Neuronal stem cell (in vitro differentiated cells): ENCODE results near the gene RAP1GDS1.

Source experiments
- DNase-seq: peaks from one replicate; pipeline ENCODE4 v3.0.0-alpha.2; 2013; ENCODE audit warnings: low spot score
- H2AFZ ChIP-seq: one replicate; pipeline ENCODE4 v1.6.1; 2013; ENCODE audit warnings: mild to moderate bottlenecking, low read length, inconsistent platforms
- H2AK5ac ChIP-seq: 2 replicates; pipeline ENCODE4 v1.6.1; 2013; ENCODE audit warnings: low read depth, mild to moderate bottlenecking, inconsistent platforms, low read length, moderate library complexity, mixed read lengths
- H2BK120ac ChIP-seq: 2 replicates; pipeline ENCODE4 v1.6.1; 2013; ENCODE audit warnings: low read depth, mild to moderate bottlenecking, inconsistent platforms, low read length, moderate library complexity, mixed read lengths
- H2BK12ac ChIP-seq: one replicate; pipeline ENCODE4 v1.6.1; 2013; ENCODE audit warnings: low read length, inconsistent platforms
- H2BK15ac ChIP-seq: 2 replicates; pipeline ENCODE4 v1.6.1; 2013; ENCODE audit warnings: mild to moderate bottlenecking, low read length, inconsistent platforms, mixed read lengths
- H2BK5ac ChIP-seq: one replicate; pipeline ENCODE4 v1.6.1; 2013; ENCODE audit warnings: inconsistent platforms, mild to moderate bottlenecking, low read length, moderate library complexity
- H3K14ac ChIP-seq: one replicate; pipeline ENCODE4 v1.6.1; 2013; ENCODE audit warnings: low read length, inconsistent platforms
- H3K18ac ChIP-seq: 2 replicates; pipeline ENCODE4 v1.6.1; 2013; ENCODE audit warnings: low read length, inconsistent platforms
- H3K23ac ChIP-seq: 2 replicates; pipeline ENCODE4 v1.6.1; 2013; ENCODE audit warnings: low read depth, mild to moderate bottlenecking, mixed read lengths, low read length, inconsistent platforms; ENCODE audit not compliant: poor library complexity
- H3K27ac ChIP-seq: replicated peaks from 3 replicates; pipeline ENCODE4 v1.5.1; 2013; ENCODE audit warnings: low read length, inconsistent platforms
- H3K27me3 ChIP-seq, 3 experiments: 2 replicates each; pipeline ENCODE4 v1.6.1; 2013; ENCODE audit warnings: low read length in 3 of 3, mild to moderate bottlenecking in 2 of 3, inconsistent platforms in 1 of 3, low read depth in 1 of 3, mixed read lengths in 1 of 3, moderate library complexity in 1 of 3; ENCODE audit not compliant: control insufficient read depth in 3 of 3, insufficient read depth in 3 of 3
- H3K36me3 ChIP-seq, 2 donors: replicated peaks in 1 of 2; 2 replicates each; pipeline ENCODE4 v1.6.1; 2013; ENCODE audit warnings: low read length in 2 of 2; ENCODE audit not compliant: control insufficient read depth in 2 of 2, insufficient read depth in 2 of 2
- H3K4ac ChIP-seq: 2 replicates; pipeline ENCODE4 v1.6.1; 2013; ENCODE audit warnings: inconsistent platforms, mild to moderate bottlenecking, low read length, moderate library complexity
- H3K4me1 ChIP-seq, 2 donors: 1 replicate in 1 of 2; 2 replicates in 1 of 2; pipeline ENCODE4 v1.6.1; 2013; ENCODE audit warnings: low read length in 2 of 2, low read depth in 1 of 2; ENCODE audit not compliant: control insufficient read depth in 2 of 2, insufficient read depth in 1 of 2
- H3K4me2 ChIP-seq: one replicate; pipeline ENCODE4 v1.6.1; 2013; ENCODE audit warnings: mild to moderate bottlenecking, low read length, inconsistent platforms; ENCODE audit not compliant: insufficient read depth, poor library complexity, severe bottlenecking
- H3K4me3 ChIP-seq, 2 donors: 2 replicates each; pipeline ENCODE4 v1.5.1; 2013; ENCODE audit warnings: low read length in 2 of 2, mild to moderate bottlenecking in 2 of 2, inconsistent platforms in 1 of 2, moderate library complexity in 1 of 2
- H3K79me1 ChIP-seq: one replicate; pipeline ENCODE4 v1.6.1; 2013; ENCODE audit warnings: low read depth, mild to moderate bottlenecking, inconsistent platforms, low read length, moderate library complexity
- H3K9ac ChIP-seq: one replicate; pipeline ENCODE4 v1.6.1; 2013; ENCODE audit warnings: mild to moderate bottlenecking, low read depth, low read length, inconsistent platforms; ENCODE audit not compliant: poor library complexity
- H3K9me3 ChIP-seq, 2 donors: replicated peaks in 1 of 2; 2 replicates each; pipeline versions ENCODE3 to v1.6.1; 2013; ENCODE audit warnings: low read length in 2 of 2, mild to moderate bottlenecking in 2 of 2, inconsistent platforms in 1 of 2, low read depth in 1 of 2, mixed read lengths in 1 of 2, moderate library complexity in 1 of 2; ENCODE audit not compliant: control insufficient read depth in 2 of 2, insufficient read depth in 1 of 2
- H4K8ac ChIP-seq: one replicate; pipeline ENCODE4 v1.6.1; 2013; ENCODE audit warnings: low read depth, mild to moderate bottlenecking, inconsistent platforms, low read length, moderate library complexity
- H4K91ac ChIP-seq: one replicate; pipeline ENCODE4 v1.6.1; 2013; ENCODE audit warnings: low read length, low read depth, mild to moderate bottlenecking, inconsistent platforms; ENCODE audit not compliant: poor library complexity
- WGBS, 2 donors: extraction: QIAGEN DNeasy Blood & Tissue Kit; methylation state at CpG; one replicate each; pipeline ENCODE4 v1.1.7; 2013; ENCODE audit warnings: missing lambda C conversion rate in 2 of 2, mixed read lengths in 1 of 2; ENCODE audit not compliant: insufficient read length in 2 of 2, insufficient replicate concordance in 1 of 2; ENCODE audit errors: extremely low coverage in 2 of 2; 5-methylcytosine and 5-hydroxymethylcytosine counted together

RAP1GDS1 gene

GRCh38 chr4:98275145-98275544, 14.0 kb downstream of the RAP1GDS1 start:
- whole genome bisulfite sequencing, 2 donors = no CpG with 5 or more reads among the region's 2 CpGs
- Histone ChIP-seq H2AFZ (no peak overlapping the region), H3K4ac (no peak overlapping the region), H4K8ac (no peak overlapping the region), H3K23ac (no peak overlapping the region), H3K4me2 (no peak overlapping the region), H3K4me1 (no peaks in the 10 kb centered on the region), H2AK5ac (no peak overlapping the region), H4K91ac (no peak overlapping the region), H3K14ac (no peak overlapping the region), H3K9me3 (peaks cover 0 to 9% of the 10 kb centered on the region in 2 donors), H3K27ac (no peak overlapping the region), H3K18ac (no peak overlapping the region), H2BK120ac (no peak overlapping the region), H2BK5ac (no peak overlapping the region), H2BK15ac (no peak overlapping the region), H3K36me3 (no peaks in the 10 kb centered on the region), H3K79me1 (no peaks in the 10 kb centered on the region), H3K27me3 (no peaks in the 10 kb centered on the region), H3K4me3 (no peak overlapping the region), H3K9ac (no peak overlapping the region), H2BK12ac (no peak overlapping the region)
- DNase-seq = no peak

- no peak overlapping the region for H4K91ac ChIP-seq
- H3K27me3 ChIP-seq = no peaks in the 10 kb centered on the region
- H4K8ac ChIP-seq = no peak overlapping the region
- H2BK5ac ChIP-seq = no peak overlapping the region
- H2BK12ac ChIP-seq = no peak overlapping the region
- H3K4me2 ChIP-seq = no peak overlapping the region
- no peak overlapping the region for H3K14ac ChIP-seq
- no peaks in the 10 kb centered on the region for H3K36me3 ChIP-seq
- no peak overlapping the region for H3K23ac ChIP-seq
- peaks cover 0 to 4% of the 10 kb centered on the region in 2 donors for H3K4me1 ChIP-seq
- no peak overlapping the region for H3K9ac ChIP-seq
- no peak overlapping the region for H2BK120ac ChIP-seq
- H3K18ac ChIP-seq = no peak overlapping the region
- no peak overlapping the region for H2AFZ ChIP-seq
- H3K27ac ChIP-seq = no peak overlapping the region
- H2BK15ac ChIP-seq = no peak overlapping the region
- H3K4me3 ChIP-seq = no peak overlapping the region
- no peaks in the 10 kb centered on the region for H3K9me3 ChIP-seq
- DNase-seq = no peak
- no CpG with 5 or more reads among the region's 3 CpGs for WGBS, 2 donors
- H3K4ac ChIP-seq = no peak overlapping the region
- no peak overlapping the region for H2AK5ac ChIP-seq
- no peaks in the 10 kb centered on the region for H3K79me1 ChIP-seq
These were observed 22.3 kb downstream of the RAP1GDS1 start for GRCh38 chr4:98283219-98284189.

GRCh38 chr4:98284640-98285046, 23.5 kb downstream of the RAP1GDS1 start:
- H3K27me3 ChIP-seq = no peaks in the 10 kb centered on the region
- H3K23ac ChIP-seq = no peak overlapping the region
- H3K9me3 ChIP-seq = no peaks in the 10 kb centered on the region
- H2AFZ ChIP-seq = no peak overlapping the region
- H2BK15ac ChIP-seq = no peak overlapping the region
- H3K14ac ChIP-seq = no peak overlapping the region
- H3K27ac ChIP-seq = peak overlapping the region; percentile 44
- no peak overlapping the region for H4K91ac ChIP-seq
- WGBS, 2 donors = no CpG with 5 or more reads among the region's 3 CpGs
- no peak overlapping the region for H3K4me2 ChIP-seq
- no peaks in the 10 kb centered on the region for H3K36me3 ChIP-seq
- H4K8ac ChIP-seq = no peak overlapping the region
- no peaks in the 10 kb centered on the region for H3K79me1 ChIP-seq
- H3K4me1 ChIP-seq = peaks cover 0 to 4% of the 10 kb centered on the region in 2 donors
- H3K4ac ChIP-seq = no peak overlapping the region
- no peak overlapping the region for H2BK120ac ChIP-seq
- H3K9ac ChIP-seq = no peak overlapping the region
- H3K4me3 ChIP-seq = no peak overlapping the region
- H3K18ac ChIP-seq = no peak overlapping the region
- peak; percentile 27 for DNase-seq
- no peak overlapping the region for H2BK5ac ChIP-seq
- no peak overlapping the region for H2BK12ac ChIP-seq
- no peak overlapping the region for H2AK5ac ChIP-seq

GRCh38 chr4:98285676-98286075, 24.5 kb downstream of the RAP1GDS1 start:
- no peaks in the 10 kb centered on the region for H3K9me3 ChIP-seq
- peaks cover 0 to 4% of the 10 kb centered on the region in 2 donors for H3K4me1 ChIP-seq

More at GRCh38 chr4:98285676-98286075, 24.5 kb downstream of the RAP1GDS1 start:
- Histone ChIP-seq H3K4me2 (no peak overlapping the region), H3K4me3 (no peak overlapping the region), H2BK120ac (no peak overlapping the region), H3K27me3 (no peaks in the 10 kb centered on the region), H3K4ac (no peak overlapping the region), H3K9ac (no peak overlapping the region), H4K8ac (no peak overlapping the region), H3K36me3 (no peaks in the 10 kb centered on the region), H2AK5ac (no peak overlapping the region), H3K27ac (peak overlapping the region; percentile 14), H3K79me1 (no peaks in the 10 kb centered on the region), H2BK12ac (no peak overlapping the region), H3K18ac (no peak overlapping the region), H2AFZ (no peak overlapping the region), H2BK15ac (no peak overlapping the region), H4K91ac (no peak overlapping the region), H3K23ac (no peak overlapping the region), H2BK5ac (no peak overlapping the region), H3K14ac (no peak overlapping the region)
- no CpG with 5 or more reads among the region's 3 CpGs for WGBS, 2 donors
- no peak for DNase-seq
